H1 (cell line): Measurements from ENCODE around the gene LRIT2. TPM values are rescaled to one million over a fixed set of nuclear protein-coding genes. Genes with fewer than 3 reads are reported as not detected.
A peak's percentile ranks its signal among the peaks of the same experiment; 100 is the strongest.

Experiments
- CTCF ChIA-PET: fragments of 300-600 bp; sonication (Branson Sonifier 250); formaldehyde crosslinking; loops from one replicate; lab custom pipeline; 2021; ENCODE audit not compliant: partially characterized antibody; lab: Charles Lee
- POLR2A ChIA-PET: fragments of 300-600 bp; sonication (Branson Sonifier 250); formaldehyde crosslinking; loops from one replicate; lab custom pipeline; 2021; ENCODE audit warnings: inconsistent platforms; ENCODE audit not compliant: partially characterized antibody; lab: Charles Lee
- DNase-seq, 2 experiments: peaks; one replicate each; pipeline versions ENCODE4 v3.0.0 to v3.0.0-alpha.2; 2010 to 2022; ENCODE audit warnings: low spot score in 2 of 2, low read depth in 1 of 2, mixed read lengths in 1 of 2
- FAIRE-seq: peaks from 2 replicates; lab custom pipeline; 2011; peaks lifted over from hg19 to GRCh38; lab: Jason Lieb, UNC
- H2AFZ ChIP-seq: 2 replicates; pipeline ENCODE4 v1.8.1; 2012; ENCODE audit warnings: low read length, inconsistent platforms
- H2AK5ac ChIP-seq: 2 replicates; pipeline ENCODE4 v1.6.1; 2013; ENCODE audit warnings: low read depth, low read length
- H2BK120ac ChIP-seq: replicated peaks from 2 replicates; pipeline ENCODE3; 2013; ENCODE audit warnings: low read depth, low read length, inconsistent platforms
- H2BK12ac ChIP-seq: 2 replicates; pipeline ENCODE4 v1.6.1; 2013; ENCODE audit warnings: low read depth, low read length
- H2BK15ac ChIP-seq: 2 replicates; pipeline ENCODE4 v1.6.1; 2013; ENCODE audit warnings: low read length
- H2BK20ac ChIP-seq: 2 replicates; pipeline ENCODE4 v1.6.1; 2013; ENCODE audit warnings: low read length
- H2BK5ac ChIP-seq: 2 replicates; pipeline ENCODE4 v1.6.1; 2013; ENCODE audit warnings: low read depth, low read length
- H3K14ac ChIP-seq: 2 replicates; pipeline ENCODE4 v1.6.1; 2013; ENCODE audit warnings: inconsistent platforms; ENCODE audit not compliant: insufficient read length
- H3K18ac ChIP-seq: 2 replicates; pipeline ENCODE4 v1.6.1; 2013; ENCODE audit warnings: low read length; ENCODE audit errors: extremely low read depth
- H3K23ac ChIP-seq: 2 replicates; pipeline ENCODE4 v1.6.1; 2013; ENCODE audit warnings: inconsistent platforms; ENCODE audit not compliant: insufficient read length
- H3K23me2 ChIP-seq: 2 replicates; pipeline ENCODE4 v1.6.1; 2013; ENCODE audit warnings: low read depth, low read length
- H3K27ac ChIP-seq: 2 replicates; pipeline ENCODE4 v1.6.1; 2011; ENCODE audit warnings: low read depth, low read length, inconsistent platforms
- H3K27me3 ChIP-seq, 4 experiments: replicated peaks in 1 of 4; 1 replicate in 1 of 4; 2 replicates in 3 of 4; pipeline versions ENCODE4 v1.6.1 to v1.8.1; 2011 to 2013; ENCODE audit warnings: low read length in 3 of 4, mild to moderate bottlenecking in 3 of 4, inconsistent platforms in 2 of 4, mixed read lengths in 2 of 4, moderate library complexity in 1 of 4; ENCODE audit not compliant: control insufficient read depth in 3 of 4, insufficient read depth in 3 of 4; ENCODE audit errors: extremely low read depth in 1 of 4
- H3K36me3 ChIP-seq, 4 experiments: 2 replicates each; pipeline versions ENCODE4 v1.6.1 to v1.8.1; 2011 to 2013; ENCODE audit warnings: mild to moderate bottlenecking in 4 of 4, low read length in 3 of 4, moderate library complexity in 2 of 4, control low read depth in 1 of 4, inconsistent platforms in 1 of 4; ENCODE audit not compliant: insufficient read depth in 4 of 4, control insufficient read depth in 2 of 4
- H3K4ac ChIP-seq: replicated peaks from 2 replicates; pipeline ENCODE3; 2013; ENCODE audit warnings: low read length, low read depth, mixed read lengths, inconsistent platforms; ENCODE audit not compliant: insufficient read length
- H3K4me1 ChIP-seq, 4 experiments: replicated peaks in 1 of 4; 1 replicate in 1 of 4; 2 replicates in 3 of 4; pipeline versions ENCODE4 v1.6.1 to v1.8.1; 2011 to 2013; ENCODE audit warnings: low read length in 3 of 4, inconsistent platforms in 2 of 4, mixed read lengths in 1 of 4; ENCODE audit not compliant: insufficient read depth in 4 of 4, control insufficient read depth in 3 of 4
- H3K4me2 ChIP-seq, 2 experiments: 2 replicates each; pipeline versions ENCODE4 v1.6.1 to v1.8.1; 2011 to 2013; ENCODE audit warnings: low read depth in 2 of 2, low read length in 2 of 2, control low read depth in 1 of 2, inconsistent platforms in 1 of 2, mild to moderate bottlenecking in 1 of 2; ENCODE audit not compliant: insufficient read depth in 1 of 2
- H3K4me3 ChIP-seq, 4 experiments: fragments of 200-600, 300-600 bp in 1 of 4; sonication (generic), shearing (Covaris generic), sonication (Bioruptor Twin) in 1 of 4; 2 replicates each; pipeline versions ENCODE4 v1.5.1 to v1.8.1; 2011 to 2016; ENCODE audit warnings: low read length in 4 of 4, low read depth in 3 of 4, control low read depth in 2 of 4, inconsistent platforms in 2 of 4, mild to moderate bottlenecking in 2 of 4, mixed read lengths in 1 of 4, moderate library complexity in 1 of 4; ENCODE audit not compliant: insufficient read depth in 2 of 4; ENCODE audit errors: extremely low read depth in 1 of 4
- H3K56ac ChIP-seq: replicated peaks from 2 replicates; pipeline ENCODE3; 2013; ENCODE audit warnings: low read depth, mild to moderate bottlenecking, mixed read lengths, low read length, inconsistent platforms; ENCODE audit not compliant: insufficient read length
- H3K79me1 ChIP-seq: 2 replicates; pipeline ENCODE4 v1.6.1; 2013; ENCODE audit warnings: low read depth, low read length, control low read depth
- H3K79me2 ChIP-seq, 2 experiments: 2 replicates each; pipeline versions ENCODE4 v1.6.1 to v1.8.1; 2012 to 2013; ENCODE audit warnings: low read length in 2 of 2, mild to moderate bottlenecking in 2 of 2, inconsistent platforms in 1 of 2; ENCODE audit not compliant: insufficient read depth in 2 of 2, control insufficient read depth in 1 of 2
- H3K9ac ChIP-seq, 4 experiments: replicated peaks in 1 of 4; 1 replicate in 1 of 4; 2 replicates in 3 of 4; pipeline versions ENCODE4 v1.6.1 to v1.8.1; 2011 to 2013; ENCODE audit warnings: low read depth in 3 of 4, low read length in 3 of 4, control low read depth in 2 of 4, mild to moderate bottlenecking in 2 of 4, moderate library complexity in 2 of 4, inconsistent platforms in 1 of 4; ENCODE audit errors: extremely low read depth in 1 of 4
- H3K9me3 ChIP-seq, 2 experiments: 2 replicates each; pipeline versions ENCODE4 v1.6.1 to v1.8.1; 2012 to 2013; ENCODE audit warnings: mild to moderate bottlenecking in 2 of 2, moderate library complexity in 2 of 2, control low read depth in 1 of 2, inconsistent platforms in 1 of 2, low read depth in 1 of 2, low read length in 1 of 2, mixed read lengths in 1 of 2; ENCODE audit not compliant: insufficient read depth in 2 of 2
- H4K20me1 ChIP-seq, 2 experiments: replicated peaks in 1 of 2; 2 replicates each; pipeline versions ENCODE3 to v1.8.1; 2011 to 2013; ENCODE audit warnings: inconsistent platforms in 2 of 2, low read length in 2 of 2, mild to moderate bottlenecking in 1 of 2; ENCODE audit not compliant: insufficient read depth in 2 of 2, control insufficient read depth in 1 of 2
- H4K5ac ChIP-seq: 2 replicates; pipeline ENCODE4 v1.6.1; 2013; ENCODE audit warnings: low read length, low read depth, mixed read lengths, inconsistent platforms; ENCODE audit not compliant: insufficient read length
- H4K8ac ChIP-seq: 2 replicates; pipeline ENCODE4 v1.8.0; 2013; ENCODE audit warnings: mild to moderate bottlenecking, moderate library complexity, low read length, inconsistent platforms; ENCODE audit not compliant: insufficient read depth; ENCODE audit errors: extremely low read depth
- H4K91ac ChIP-seq: replicated peaks from 2 replicates; pipeline ENCODE3; 2013; ENCODE audit warnings: low read length, mixed read lengths, inconsistent platforms; ENCODE audit not compliant: insufficient read length
- ASH2L ChIP-seq: fragments of 200-600, 300-600 bp; sonication (generic); IDR thresholded peaks from one replicate; pipeline ENCODE4 v1.7.1; 2017; ENCODE audit warnings: low read length
- CBX8 ChIP-seq: fragments of 300-800, 300-1000 bp; sonication (generic); IDR thresholded peaks from 2 replicates; pipeline ENCODE4 v1.7.1; 2016; ENCODE audit warnings: low read depth, low read length, borderline replicate concordance
- CREB1 ChIP-seq: IDR thresholded peaks from 2 replicates; pipeline ENCODE4 v1.6.1; 2012; ENCODE audit warnings: inconsistent platforms
- EP300 ChIP-seq, 2 experiments: IDR thresholded peaks; 1 replicate in 1 of 2; 2 replicates in 1 of 2; pipeline ENCODE4 v1.6.1; 2011 to 2012; ENCODE audit warnings: low read depth in 2 of 2, low read length in 2 of 2, mild to moderate bottlenecking in 2 of 2, borderline replicate concordance in 1 of 2, inconsistent platforms in 1 of 2, moderate library complexity in 1 of 2
- KDM1A ChIP-seq: fragments of 200-600, 300-600 bp; sonication (generic); IDR thresholded peaks from 2 replicates; pipeline ENCODE4 v1.7.1; 2016; ENCODE audit warnings: mild to moderate bottlenecking, low read length, borderline replicate concordance
- MAFK ChIP-seq: IDR thresholded peaks from 2 replicates; pipeline ENCODE4 v1.6.1; 2012; ENCODE audit warnings: low read depth, mild to moderate bottlenecking, improper control_type of control experiment, low read length
- SAP30 ChIP-seq: fragments of 300-600 bp; sonication (generic); IDR thresholded peaks from 2 replicates; pipeline ENCODE4 v1.7.1; 2012; ENCODE audit warnings: low read length, moderate library complexity, mild to moderate bottlenecking, inconsistent platforms; ENCODE audit not compliant: insufficient read depth, insufficient replicate concordance
- SIRT6 ChIP-seq: IDR thresholded peaks from one replicate; pipeline ENCODE4 v1.7.1; 2012; ENCODE audit warnings: low read length, inconsistent platforms
- TEAD4 ChIP-seq: IDR thresholded peaks from 2 replicates; pipeline ENCODE4 v1.6.1; 2012; ENCODE audit warnings: low read depth, low read length, inconsistent platforms, mixed read lengths
- WGBS, 2 experiments: shearing (Covaris generic) in 1 of 2; methylation state at CpG; one replicate each; pipeline versions ENCODE4 v1.1.6 to v1.1.7; 2013 to 2015; ENCODE audit warnings: low lambda C conversion rate in 2 of 2, mixed read lengths in 2 of 2, inconsistent platforms in 1 of 2, low coverage in 1 of 2, missing lambda C conversion rate in 1 of 2; ENCODE audit not compliant: insufficient replicate concordance in 2 of 2, insufficient coverage in 1 of 2, insufficient read length in 1 of 2; ENCODE audit errors: extremely low coverage in 1 of 2, missing lambda C conversion rate in 1 of 2; 5-methylcytosine and 5-hydroxymethylcytosine counted together
- polyA plus RNA-seq, 7 experiments: library from polyadenylated mRNA; depleted of rRNA in 3 of 7; stranded (reverse) in 5 of 7; unstranded in 2 of 7; fragments of >200 nt in 5 of 7; fragments of 200-250 nt in 2 of 7; gene quantifications; 1 replicate in 5 of 7; 2 replicates in 1 of 7; 4 replicates in 1 of 7; pipeline versions ENCODE4 v1.2.1 to v1.2.3, GENCODE V29; 2011 to 2013; ENCODE audit warnings: missing spikeins in 2 of 7, mixed read lengths in 2 of 7
- total RNA-seq: library from RNA; stranded (reverse); fragmentation: NEBNext Ultra II Directional; extraction: Animal tissue kit (Norgen Biotek cat#: 25700); gene quantifications from 2 replicates; pipeline ENCODE4 v1.2.1, GENCODE V29; 2021
- TF ChIP-seq, protein P1 (sequence below): IDR thresholded peaks from 2 replicates; pipeline ENCODE4 v1.6.1; 2012; ENCODE audit warnings: inconsistent platforms
- TF ChIP-seq, protein P2 (sequence below): IDR thresholded peaks from 2 replicates; pipeline ENCODE4 v1.6.1; 2012; ENCODE audit warnings: inconsistent platforms

Gene LRIT2
- total and polyA plus RNA-seq, 2 of the 8 experiments (the other 6 are each of a cell fraction or from before 2014, with no cell fraction given), result not detected

GRCh38 chr10:84194424-84195043, 30.8 kb downstream of the LRIT2 start, which contains the start of gene CDHR1:
CDHR1 (plus strand) TSS chr10:84194537; CDS start chr10:84194761, 224 bp downstream.
- no peaks in the 10 kb centered on the region for H3K9me3 ChIP-seq
- no peak within 1 kb of the TSS for H2AK5ac ChIP-seq
- peak within 1 kb of the TSS; percentile 57; the same call in 1 of the 2 replicates for H2AFZ ChIP-seq
- peaks cover 12% of the 10 kb centered on the region; the same call in 1 of the 2 replicates for H3K23me2 ChIP-seq
- H3K27me3 ChIP-seq, result peaks cover 2 to 36% (median 31%) of the 10 kb centered on the region in 4 experiments
- FAIRE-seq (no peak), DNase-seq (peak in 1 of 2 experiments; percentile 77)
- H4K20me1 ChIP-seq, result peaks cover 0 to 2% of the 10 kb centered on the region in 2 experiments
- H4K8ac ChIP-seq, result peak within 1 kb of the TSS; percentile 54
- H3K18ac ChIP-seq, result peak within 1 kb of the TSS; percentile 32; the same call in 1 of the 2 replicates
- H4K5ac ChIP-seq, result no peak within 1 kb of the TSS
- WGBS, 2 experiments, result 3% methylated on average over 23 of the region's 61 CpGs; no CpG with 5 or more reads in 1 of the 2 experiments
- POLR2A ChIA-PET, result interaction anchor here (0.9 to 1.6 kb wide), 3 partner anchors 38 to 55 kb away, joined by 3 to 6 read pairs (median 4); partner anchors contain the start of gene GHITM
- CTCF ChIA-PET, result interaction anchor here (0.9 to 8.6 kb wide), 7 partner anchors 9 to 150 kb away, joined by 3 to 64 read pairs (median 4); no protein-coding TSS in a partner anchor
- no peaks in the 10 kb centered on the region for H3K79me2 ChIP-seq
- H3K9ac ChIP-seq, result no peak within 1 kb of the TSS
- H3K23ac ChIP-seq, result no peak within 1 kb of the TSS
- H3K4me1 ChIP-seq, result peaks cover 0 to 5% (median 2%) of the 10 kb centered on the region in 4 experiments; a peak in 4 of 7 replicates
- H2BK20ac ChIP-seq, result no peak within 1 kb of the TSS
- peak within 1 kb of the TSS; percentile 75; the same call in 1 of the 2 replicates for H2BK12ac ChIP-seq
- H2BK5ac ChIP-seq, result no peak within 1 kb of the TSS
- H3K56ac ChIP-seq, result no peak within 1 kb of the TSS
- no peak within 1 kb of the TSS for H3K27ac ChIP-seq
- no peak within 1 kb of the TSS for H4K91ac ChIP-seq
- no peak within 1 kb of the TSS for H3K14ac ChIP-seq
- no peaks in the 10 kb centered on the region for H3K36me3 ChIP-seq
- peak within 1 kb of the TSS; percentile 83 to 100 for H3K4me2 ChIP-seq
- peak within 1 kb of the TSS; percentile 55 to 66 (median 63) for H3K4me3 ChIP-seq
- H3K79me1 ChIP-seq, result no peaks in the 10 kb centered on the region
- peak within 1 kb of the TSS; percentile 72; the same call in 1 of the 2 replicates for H2BK15ac ChIP-seq
- no peak within 1 kb of the TSS for H2BK120ac ChIP-seq
- H3K4ac ChIP-seq, result no peak within 1 kb of the TSS
- TF ChIP-seq ASH2L, result peak; percentile 24
- TF ChIP-seq KDM1A, result no peak
- TF ChIP-seq MAFK, result no peak
- no peak for TF ChIP-seq SIRT6
- TF ChIP-seq, protein P1, sequence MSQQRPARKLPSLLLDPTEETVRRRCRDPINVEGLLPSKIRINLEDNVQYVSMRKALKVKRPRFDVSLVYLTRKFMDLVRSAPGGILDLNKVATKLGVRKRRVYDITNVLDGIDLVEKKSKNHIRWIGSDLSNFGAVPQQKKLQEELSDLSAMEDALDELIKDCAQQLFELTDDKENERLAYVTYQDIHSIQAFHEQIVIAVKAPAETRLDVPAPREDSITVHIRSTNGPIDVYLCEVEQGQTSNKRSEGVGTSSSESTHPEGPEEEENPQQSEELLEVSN, result peak; percentile 20; the same call in 1 of the 2 replicates
- no peak for TF ChIP-seq EP300 (IDR thresholded peaks at IDR 0.05; ENCODE audit: borderline replicate concordance in 1 of 2, low read depth in 2 of 2, low read length in 2 of 2)
- TF ChIP-seq TEAD4, result no peak
- TF ChIP-seq CREB1, result peak; percentile 69
- no peak for TF ChIP-seq CBX8
- TF ChIP-seq, protein P2, sequence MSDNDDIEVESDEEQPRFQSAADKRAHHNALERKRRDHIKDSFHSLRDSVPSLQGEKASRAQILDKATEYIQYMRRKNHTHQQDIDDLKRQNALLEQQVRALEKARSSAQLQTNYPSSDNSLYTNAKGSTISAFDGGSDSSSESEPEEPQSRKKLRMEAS, result peak; percentile 41; the same call in 1 of the 2 replicates
- no peak for TF ChIP-seq SAP30
